ENCODE results near the gene GSDMA. TPM values are rescaled to one million over a fixed set of nuclear protein-coding genes. Genes with fewer than 3 reads are reported as not detected.

The GSDMA gene
- total and polyA plus RNA-seq, 10 of the 15 experiments (the other 5 are each of a cell fraction or from before 2014, with no cell fraction given) = 0.04 to 0.11 TPM; not detected in 8

DNA sequence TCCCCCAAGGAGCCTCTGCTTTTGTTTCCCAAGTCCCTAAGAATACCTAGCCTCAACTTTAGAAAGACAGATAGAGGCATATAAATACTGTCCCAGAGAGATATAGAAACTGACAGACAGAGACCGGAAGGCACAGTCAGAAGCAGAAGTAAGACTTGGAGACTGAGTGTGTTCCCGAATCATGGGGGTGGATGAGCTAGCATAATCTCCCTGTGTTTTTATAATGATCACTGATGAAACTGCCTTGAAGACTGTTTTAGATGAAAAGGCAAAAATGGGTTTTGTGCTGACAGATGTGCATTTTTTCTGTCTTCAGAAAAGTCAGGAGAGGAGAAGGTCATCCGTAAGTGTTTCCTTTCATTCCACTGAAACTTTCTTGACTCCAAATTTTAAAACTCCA is 9.5 kb downstream of the GSDMA start:
- Histone ChIP-seq H3K4me1 (ENCODE audit: control insufficient read depth, insufficient read depth, low read length) (no peaks in the 10 kb centered on the region), H3K4me3 (no peak overlapping the region), H3K36me3 (ENCODE audit: control insufficient read depth in 2 of 2, insufficient read depth in 2 of 2, low read length in 1 of 2) (no peaks in the 10 kb centered on the region), H3K9ac (ENCODE audit: control insufficient read depth, insufficient read depth, low read length) (no peak overlapping the region), H3K4me2 (ENCODE audit: control insufficient read depth, insufficient read depth) (no peak overlapping the region), H3K27me3 (replicated peaks in 1 of 2; ENCODE audit: control insufficient read depth in 2 of 2, insufficient read depth in 2 of 2, low read length in 1 of 2) (peaks cover 0 to 4% of the 10 kb centered on the region in 2 experiments; a peak in 2 of 4 replicates), H4K20me1 (ENCODE audit: control insufficient read depth, insufficient read depth) (no peaks in the 10 kb centered on the region), H3K27ac (ENCODE audit: control insufficient read depth, insufficient read depth) (no peak overlapping the region), H2AFZ (ENCODE audit: control insufficient read depth, low read depth, low read length) (no peak overlapping the region), H3K79me2 (ENCODE audit: control insufficient read depth, insufficient read depth, low read length) (no peaks in the 10 kb centered on the region), H3K9me3 (replicated peaks; ENCODE audit: control insufficient read depth, insufficient read depth, low read length) (no peaks in the 10 kb centered on the region)
- FAIRE-seq = peak; percentile 27
- intact Hi-C loops (cut with micrococcal nuclease; ENCODE audit: unreplicated experiment) = no loop called here
- ChIA-PET SMC1A (ENCODE audit: uncharacterized antibody, unreplicated experiment) (no interaction called here), POLR2A (no interaction called here), RAD21 (ENCODE audit: unreplicated experiment) (no interaction called here), CTCF (interaction anchor here (0.7 to 1.2 kb wide), 3 partner anchors 33 to 348 kb away, joined by 3 to 4 read pairs (median 3); no protein-coding TSS in a partner anchor)
- 14% methylated on average over 3 of the region's 3 CpGs for WGBS (ENCODE audit: insufficient coverage, insufficient replicate concordance, low lambda C conversion rate, missing lambda C conversion rate)
- ATAC-seq = no peak
- no TSS peak for BruUV-seq (replicated peaks)
- in situ Hi-C loops (cut with MboI) = no loop called here
- no peak for DNase-seq (ENCODE audit: low read depth, low spot score)
- TF ChIP-seq NR2C2 (IDR thresholded peaks at IDR 0.05; ENCODE audit: borderline replicate concordance, control insufficient read depth, insufficient read length, low read depth) (no peak), EZH2 (IDR thresholded peaks at IDR 0.05; ENCODE audit: borderline replicate concordance, control insufficient read depth, low read depth, low read length) (no peak), MLLT1 (IDR thresholded peaks at IDR 0.05) (no peak), RUNX3 (IDR thresholded peaks at IDR 0.05; ENCODE audit: low read length) (no peak), SRF (IDR thresholded peaks at IDR 0.05; ENCODE audit: low read depth in 2 of 2, low read length in 2 of 2) (no peak), JUND (IDR thresholded peaks at IDR 0.05; ENCODE audit: low read depth, low read length) (no peak), ZSCAN29 (IDR thresholded peaks at IDR 0.05) (no peak), CHD1 (IDR thresholded peaks at IDR 0.05; ENCODE audit: low read depth, low read length) (no peak)

All from GM12878 (cell line).